CD4-positive, alpha-beta T cell (primary cell): ENCODE measurements around the gene ZSCAN16. TPM values are rescaled to one million over a fixed set of nuclear protein-coding genes. Genes with fewer than 3 reads are reported as not detected.
A peak's percentile ranks its signal among the peaks of the same experiment; 100 is the strongest.

ENCODE experiments used
- ATAC-seq: fragments of 200-7000 bp; cut with Tn5 transposase; one replicate; pipeline ENCODE4 v1.10.0; 2022; ENCODE audit warnings: mild to moderate bottlenecking; ENCODE audit not compliant: poor library complexity
- CTCF ChIA-PET: fragments of 350-600 bp; sonication (Branson Sonifier 250); formaldehyde crosslinking; loops from one replicate; lab custom pipeline; 2021; ENCODE audit warnings: antibody characterized with exemption, inconsistent platforms; lab: Charles Lee
- POLR2A ChIA-PET: fragments of 350-600 bp; sonication (Branson Sonifier 250); formaldehyde crosslinking; loops from one replicate; lab custom pipeline; 2021; ENCODE audit warnings: antibody characterized with exemption, inconsistent platforms; lab: Charles Lee
- DNase-seq, 14 experiments: peaks; one replicate each; pipeline ENCODE4 v3.0.0-alpha.2; 2013 to 2020; ENCODE audit warnings: mixed read lengths in 2 of 14
- H3K27ac ChIP-seq, 2 donors: one replicate each; pipeline versions ENCODE4 v1.5.1 to v1.7.0; 2013; ENCODE audit warnings: low read length in 2 of 2, low read depth in 1 of 2, mild to moderate bottlenecking in 1 of 2
- H3K27me3 ChIP-seq, 2 experiments: 1 replicate in 1 of 2; 2 replicates in 1 of 2; pipeline versions ENCODE4 v1.6.1 to v1.7.0; 2013; ENCODE audit warnings: low read length in 2 of 2, control low read depth in 1 of 2, mild to moderate bottlenecking in 1 of 2, moderate library complexity in 1 of 2; ENCODE audit not compliant: insufficient read depth in 2 of 2, control insufficient read depth in 1 of 2
- H3K36me3 ChIP-seq: one replicate; pipeline ENCODE4 v1.6.1; 2013; ENCODE audit warnings: low read length, control low read depth; ENCODE audit not compliant: insufficient read depth
- H3K4me1 ChIP-seq: one replicate; pipeline ENCODE4 v1.6.1; 2013; ENCODE audit warnings: low read length, control low read depth; ENCODE audit not compliant: insufficient read depth
- H3K4me3 ChIP-seq: one replicate; pipeline ENCODE4 v1.5.1; 2013; ENCODE audit warnings: mild to moderate bottlenecking, low read length, moderate library complexity
- H3K9me3 ChIP-seq, 2 experiments: 1 replicate in 1 of 2; 2 replicates in 1 of 2; pipeline versions ENCODE4 v1.6.1 to v1.7.0; 2013; ENCODE audit warnings: low read length in 2 of 2, mild to moderate bottlenecking in 2 of 2, control low read depth in 1 of 2, moderate library complexity in 1 of 2; ENCODE audit not compliant: control insufficient read depth in 1 of 2, insufficient read depth in 1 of 2
- H3K27ac Mint-ChIP-seq: one replicate; pipeline ENCODE4 v1.8.0; 2020; ENCODE audit warnings: mixed read lengths
- H3K27me3 Mint-ChIP-seq: one replicate; pipeline ENCODE4 v1.8.0; 2021; ENCODE audit warnings: mixed read lengths
- H3K36me3 Mint-ChIP-seq: one replicate; pipeline ENCODE4 v1.8.0; 2021; ENCODE audit warnings: low read depth, mixed read lengths
- H3K4me1 Mint-ChIP-seq: one replicate; pipeline ENCODE4 v1.8.0; 2021; ENCODE audit warnings: low read depth, mixed read lengths
- H3K4me3 Mint-ChIP-seq: one replicate; pipeline ENCODE4 v1.8.0; 2020; ENCODE audit warnings: mild to moderate bottlenecking, mixed read lengths
- H3K9me3 Mint-ChIP-seq: one replicate; pipeline ENCODE4 v1.8.0; 2020; ENCODE audit warnings: mixed read lengths
- intact Hi-C, 2 experiments: fragments of 100-400 bp; cut with DNase I in 1 of 2; cut with micrococcal nuclease in 1 of 2; formaldehyde crosslinking; loops; one replicate each; pipeline versions ENCODE4 v1.15.1 to v1.9.0; 2023 to 2025; cut with DNase I, micrococcal nuclease
- total RNA-seq, 174 experiments: library from RNA in 2 of 174; stranded (reverse) in 2 of 174; gene quantifications; one replicate each; pipeline ENCODE4 v1.2.3 and lab custom pipeline; 2021 to 2026
- TF ChIP-seq, protein P1 (sequence below): fragments of 200-600 bp; IDR thresholded peaks from one replicate; pipeline ENCODE4 v1.8.0; 2022; ENCODE audit warnings: antibody characterized with exemption, mild to moderate bottlenecking

Gene ZSCAN16
- total RNA-seq, 2 experiments from 2014 or later, result 7.3 to 7.4 TPM

DNA sequence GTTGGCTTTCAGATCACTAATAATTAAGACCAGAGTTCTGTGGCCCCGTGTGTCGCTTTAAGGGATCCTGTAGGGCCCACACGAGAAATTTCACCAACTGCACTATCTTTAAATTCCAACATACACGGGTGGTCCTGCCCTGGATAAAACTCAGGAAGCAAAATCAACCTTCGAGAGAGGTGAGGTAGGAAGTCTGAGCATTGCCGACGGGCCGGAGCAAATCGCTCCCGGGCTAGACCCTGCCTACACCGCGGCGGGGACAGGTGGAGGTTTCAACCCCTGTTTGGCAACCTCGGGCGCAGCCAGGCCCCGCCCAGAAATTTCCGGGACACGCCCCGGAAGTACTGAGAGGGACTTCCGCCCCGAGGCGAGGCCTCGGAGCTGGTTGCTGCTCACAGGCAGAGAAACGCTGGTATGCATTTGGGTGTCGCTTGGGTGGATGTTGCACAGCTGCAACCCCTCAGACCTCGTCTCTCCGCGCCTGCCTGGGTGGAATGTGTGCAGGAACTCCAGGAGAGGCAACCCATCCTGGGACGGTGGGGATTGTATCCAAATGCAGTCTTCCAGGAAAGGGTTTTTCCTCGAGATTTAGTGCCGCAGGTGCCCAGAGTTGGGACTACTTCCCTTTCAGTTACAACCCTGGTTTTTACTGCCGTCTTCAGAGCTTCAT is 37.1 kb downstream of the ZSCAN16 start:
- H3K36me3 Mint-ChIP-seq, result peaks cover 42% of the 10 kb centered on the region
- no peak overlapping the region for H3K27ac Mint-ChIP-seq
- intact Hi-C loops, result no loop called here
- peak overlapping the region; percentile 44 for H3K4me3 ChIP-seq
- H3K27me3 Mint-ChIP-seq, result peaks cover 4% of the 10 kb centered on the region
- peaks cover 7% of the 10 kb centered on the region for H3K4me1 ChIP-seq
- H3K4me3 Mint-ChIP-seq, result peak overlapping the region; percentile 61
- H3K4me1 Mint-ChIP-seq, result peaks cover 10% of the 10 kb centered on the region
- H3K9me3 ChIP-seq, result peaks cover 0 to 5% of the 10 kb centered on the region in 2 experiments
- ATAC-seq (peak; percentile 97), DNase-seq (peak; percentile 62 to 88 (median 78))
- no peak overlapping the region for H3K27ac ChIP-seq
- TF ChIP-seq, protein P1, sequence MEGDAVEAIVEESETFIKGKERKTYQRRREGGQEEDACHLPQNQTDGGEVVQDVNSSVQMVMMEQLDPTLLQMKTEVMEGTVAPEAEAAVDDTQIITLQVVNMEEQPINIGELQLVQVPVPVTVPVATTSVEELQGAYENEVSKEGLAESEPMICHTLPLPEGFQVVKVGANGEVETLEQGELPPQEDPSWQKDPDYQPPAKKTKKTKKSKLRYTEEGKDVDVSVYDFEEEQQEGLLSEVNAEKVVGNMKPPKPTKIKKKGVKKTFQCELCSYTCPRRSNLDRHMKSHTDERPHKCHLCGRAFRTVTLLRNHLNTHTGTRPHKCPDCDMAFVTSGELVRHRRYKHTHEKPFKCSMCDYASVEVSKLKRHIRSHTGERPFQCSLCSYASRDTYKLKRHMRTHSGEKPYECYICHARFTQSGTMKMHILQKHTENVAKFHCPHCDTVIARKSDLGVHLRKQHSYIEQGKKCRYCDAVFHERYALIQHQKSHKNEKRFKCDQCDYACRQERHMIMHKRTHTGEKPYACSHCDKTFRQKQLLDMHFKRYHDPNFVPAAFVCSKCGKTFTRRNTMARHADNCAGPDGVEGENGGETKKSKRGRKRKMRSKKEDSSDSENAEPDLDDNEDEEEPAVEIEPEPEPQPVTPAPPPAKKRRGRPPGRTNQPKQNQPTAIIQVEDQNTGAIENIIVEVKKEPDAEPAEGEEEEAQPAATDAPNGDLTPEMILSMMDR, result no peak
- ChIA-PET POLR2A (interaction anchor here (0.6 to 1.3 kb wide), 4 partner anchors 9 to 188 kb away, joined by 3 to 6 read pairs (median 3); partner anchors contain the start of genes ZKSCAN3 and ZKSCAN8), CTCF (interaction anchor here (1.5 kb wide), 1 partner anchor 20 kb away, joined by 5 read pairs; the partner anchor contains the start of gene ZKSCAN8)
- H3K9me3 Mint-ChIP-seq, result peaks cover 2% of the 10 kb centered on the region
- H3K27me3 ChIP-seq, result no peaks in the 10 kb centered on the region
- H3K36me3 ChIP-seq, result peaks cover 5% of the 10 kb centered on the region

DNA sequence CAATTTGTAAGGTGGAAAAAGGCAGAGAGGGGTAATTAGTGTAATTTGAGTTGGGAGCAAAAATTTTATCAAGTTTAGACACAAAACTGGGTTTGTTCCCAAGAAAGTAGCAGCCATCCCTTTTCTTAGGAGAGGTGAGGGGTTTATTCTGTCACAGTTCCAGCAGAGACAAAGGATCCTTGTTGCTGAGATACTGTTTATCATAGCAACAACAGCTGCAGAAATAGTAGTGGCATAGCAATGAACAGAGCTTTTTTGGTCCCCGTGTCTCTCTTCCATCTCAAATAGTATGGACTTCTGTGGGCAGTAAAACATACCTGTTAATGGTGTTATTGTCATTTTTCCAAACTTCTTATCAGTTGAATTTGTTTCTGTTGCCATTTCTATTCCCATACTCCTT is 41.2 kb downstream of the ZSCAN16 start:
- no peaks in the 10 kb centered on the region for H3K36me3 ChIP-seq
- TF ChIP-seq, protein P1, result no peak
- Mint-ChIP-seq H3K9me3 (no peaks in the 10 kb centered on the region), H3K36me3 (peaks cover 4% of the 10 kb centered on the region), H3K4me3 (no peak overlapping the region), H3K4me1 (peaks cover 10% of the 10 kb centered on the region), H3K27ac (no peak overlapping the region), H3K27me3 (peaks cover 4% of the 10 kb centered on the region)
- H3K27ac ChIP-seq, result no peak overlapping the region
- peaks cover 0 to 5% of the 10 kb centered on the region in 2 experiments for H3K9me3 ChIP-seq
- DNase-seq, result no peak
- ChIA-PET POLR2A (no interaction called here), CTCF (no interaction called here)
- no peak for ATAC-seq
- peaks cover 7% of the 10 kb centered on the region for H3K4me1 ChIP-seq
- no peaks in the 10 kb centered on the region for H3K27me3 ChIP-seq
- intact Hi-C loops, result no loop called here
- H3K4me3 ChIP-seq, result no peak overlapping the region

DNA sequence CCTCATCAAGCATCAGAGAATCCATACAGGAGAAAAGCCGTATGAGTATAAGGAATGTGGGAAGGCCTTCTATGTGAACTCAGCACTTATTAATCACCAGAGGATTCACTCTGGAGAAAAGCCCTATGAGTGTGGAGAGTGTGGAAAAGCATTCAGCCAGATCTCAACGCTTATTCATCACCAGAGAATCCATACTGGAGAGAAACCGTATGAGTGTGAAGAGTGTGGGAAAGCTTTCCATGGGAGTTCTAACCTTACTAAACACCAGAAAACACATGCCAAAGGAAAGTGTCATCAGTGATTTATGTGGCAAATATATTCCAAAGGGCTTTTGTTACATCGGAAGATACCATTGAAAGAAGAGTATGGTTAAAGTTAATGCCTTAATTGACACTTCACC is 42.7 kb downstream of the ZSCAN16 start:
- TF ChIP-seq, protein P1, result no peak
- Mint-ChIP-seq H3K4me3 (no peak overlapping the region), H3K4me1 (peaks cover 4% of the 10 kb centered on the region), H3K36me3 (peaks cover 4% of the 10 kb centered on the region), H3K9me3 (no peaks in the 10 kb centered on the region), H3K27me3 (peaks cover 4% of the 10 kb centered on the region), H3K27ac (no peak overlapping the region)
- intact Hi-C loops, result no loop called here
- Histone ChIP-seq H3K4me1 (no peaks in the 10 kb centered on the region), H3K9me3 (no peaks in the 10 kb centered on the region), H3K4me3 (no peak overlapping the region), H3K36me3 (no peaks in the 10 kb centered on the region), H3K27ac (no peak overlapping the region), H3K27me3 (no peaks in the 10 kb centered on the region)
- ATAC-seq, result no peak
- ChIA-PET POLR2A (no interaction called here), CTCF (no interaction called here)
- no peak for DNase-seq
